ENCODE measurements around the gene S100A4. TPM values are rescaled to one million over a fixed set of nuclear protein-coding genes. Genes with fewer than 3 reads are reported as not detected.

S100A4 gene
- total RNA-seq, 1 donor from 2014 or later: 4.7 TPM

GRCh38 chr1:153557877-153558276 is 12.3 kb upstream of the S100A4 start:
- Mint-ChIP-seq H3K27me3 (ENCODE audit: unreplicated experiment) (peaks cover 7% of the 10 kb centered on the region), H3K9me3 (ENCODE audit: unreplicated experiment) (no peaks in the 10 kb centered on the region), H3K36me3 (ENCODE audit: unreplicated experiment) (no peaks in the 10 kb centered on the region), H3K27ac (ENCODE audit: unreplicated experiment) (no peak overlapping the region), H3K4me3 (ENCODE audit: unreplicated experiment) (no peak overlapping the region), H3K4me1 (ENCODE audit: low read depth, unreplicated experiment) (peaks cover 2% of the 10 kb centered on the region)
- no peak for TF ChIP-seq CTCF (IDR thresholded peaks at IDR 0.05; ENCODE audit: partially characterized antibody, unreplicated experiment)
- no peak for DNase-seq

GRCh38 chr1:153556348-153556747 is 10.7 kb upstream of the S100A4 start:
- Mint-ChIP-seq H3K4me3 (ENCODE audit: unreplicated experiment) (no peak overlapping the region), H3K36me3 (ENCODE audit: unreplicated experiment) (no peaks in the 10 kb centered on the region), H3K27me3 (ENCODE audit: unreplicated experiment) (peaks cover 6% of the 10 kb centered on the region), H3K4me1 (ENCODE audit: low read depth, unreplicated experiment) (peaks cover 2% of the 10 kb centered on the region), H3K9me3 (ENCODE audit: unreplicated experiment) (no peaks in the 10 kb centered on the region), H3K27ac (ENCODE audit: unreplicated experiment) (no peak overlapping the region)
- no peak for TF ChIP-seq CTCF (IDR thresholded peaks at IDR 0.05; ENCODE audit: partially characterized antibody, unreplicated experiment)
- no peak for DNase-seq

GRCh38 chr1:153553830-153554541 is 8.4 kb upstream of the S100A4 start:
- no peak for TF ChIP-seq CTCF (IDR thresholded peaks at IDR 0.05; ENCODE audit: partially characterized antibody, unreplicated experiment)
- DNase-seq: no peak
- Mint-ChIP-seq H3K4me3 (ENCODE audit: unreplicated experiment) (no peak overlapping the region), H3K9me3 (ENCODE audit: unreplicated experiment) (peaks cover under 1% of the 10 kb centered on the region), H3K27ac (ENCODE audit: unreplicated experiment) (no peak overlapping the region), H3K27me3 (ENCODE audit: unreplicated experiment) (peaks cover 7% of the 10 kb centered on the region), H3K36me3 (ENCODE audit: unreplicated experiment) (no peaks in the 10 kb centered on the region), H3K4me1 (ENCODE audit: low read depth, unreplicated experiment) (peaks cover 9% of the 10 kb centered on the region)

GRCh38 chr1:153553096-153553495 is 7.5 kb upstream of the S100A4 start:
- Mint-ChIP-seq H3K4me1 (ENCODE audit: low read depth, unreplicated experiment) (peaks cover 9% of the 10 kb centered on the region), H3K27me3 (ENCODE audit: unreplicated experiment) (peaks cover 7% of the 10 kb centered on the region), H3K36me3 (ENCODE audit: unreplicated experiment) (no peaks in the 10 kb centered on the region), H3K4me3 (ENCODE audit: unreplicated experiment) (no peak overlapping the region), H3K27ac (ENCODE audit: unreplicated experiment) (no peak overlapping the region), H3K9me3 (ENCODE audit: unreplicated experiment) (peaks cover 2% of the 10 kb centered on the region)
- no peak for DNase-seq
- no peak for TF ChIP-seq CTCF (IDR thresholded peaks at IDR 0.05; ENCODE audit: partially characterized antibody, unreplicated experiment)

GRCh38 chr1:153552335-153552734 is 6.7 kb upstream of the S100A4 start:
- peaks cover 7% of the 10 kb centered on the region for H3K27me3 Mint-ChIP-seq (ENCODE audit: unreplicated experiment)
- no peaks in the 10 kb centered on the region for H3K36me3 Mint-ChIP-seq (ENCODE audit: unreplicated experiment)
- H3K4me3 Mint-ChIP-seq (ENCODE audit: unreplicated experiment): no peak overlapping the region
- H3K9me3 Mint-ChIP-seq (ENCODE audit: unreplicated experiment): peaks cover 2% of the 10 kb centered on the region
- no peak for DNase-seq
- TF ChIP-seq CTCF (IDR thresholded peaks at IDR 0.05; ENCODE audit: partially characterized antibody, unreplicated experiment): no peak
- H3K27ac Mint-ChIP-seq (ENCODE audit: unreplicated experiment): no peak overlapping the region
- peaks cover 9% of the 10 kb centered on the region for H3K4me1 Mint-ChIP-seq (ENCODE audit: low read depth, unreplicated experiment)
